NCI-H187 treated with DMSO at 0.1 percent for 48 hours (cell line): ENCODE measurements around the gene KIF21B.

Experiments
- DNase-seq: peaks from one replicate; lab custom pipeline; 2025; lab: John Stamatoyannopoulos, UW

Gene KIF21B

DNA sequence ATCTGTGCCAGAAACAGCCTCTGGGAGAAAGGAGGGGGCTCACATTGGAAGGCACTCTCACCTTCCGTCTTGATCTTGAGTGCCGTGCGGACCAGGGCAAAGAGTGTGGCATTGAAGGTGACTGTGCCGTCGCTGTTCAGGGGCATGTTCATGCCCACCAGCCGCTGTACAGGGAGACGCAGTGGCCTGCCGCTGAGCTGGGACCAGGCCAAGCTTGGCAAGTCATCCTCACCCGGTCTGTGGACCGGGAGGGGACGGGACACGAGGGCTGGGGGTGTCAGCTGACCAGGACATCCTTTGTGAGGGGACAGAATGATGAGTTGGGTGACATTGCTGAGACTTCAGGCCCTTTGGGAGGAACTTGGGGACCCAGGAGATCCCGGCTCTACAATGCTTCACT lies 25.0 kb upstream of the KIF21B start:
- DNase-seq: no peak

GRCh38 chr1:201044119-201044518 lies 20.6 kb upstream of the KIF21B start:
- DNase-seq: no peak

GRCh38 chr1:201042779-201043461 lies 19.4 kb upstream of the KIF21B start:
- no peak for DNase-seq

DNA sequence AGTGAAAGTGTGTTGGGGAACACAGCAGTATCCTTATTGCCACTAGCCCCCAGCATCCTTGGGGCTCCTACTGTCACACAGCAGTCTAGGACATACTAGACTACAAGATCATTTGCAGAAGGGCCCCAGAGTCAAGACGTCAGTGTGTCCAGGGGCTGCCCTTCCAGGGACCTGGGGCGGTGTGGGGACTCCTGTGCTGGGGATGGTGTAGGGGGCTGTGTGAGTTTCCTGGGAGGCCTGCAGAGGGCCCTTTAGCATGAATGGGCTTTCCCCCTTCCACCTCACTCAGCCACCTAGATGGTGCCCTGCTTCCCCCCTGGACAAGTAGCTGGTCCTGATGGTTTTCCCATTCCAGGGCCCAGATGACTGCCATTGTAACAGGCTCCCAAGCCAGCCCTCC lies 17.5 kb upstream of the KIF21B start:
- DNase-seq: no peak

- DNase-seq: no peak
These were observed 16.4 kb upstream of the KIF21B start for GRCh38 chr1:201039876-201040275.

- DNase-seq: no peak
These were observed 15.9 kb upstream of the KIF21B start for GRCh38 chr1:201039418-201039817.

DNA sequence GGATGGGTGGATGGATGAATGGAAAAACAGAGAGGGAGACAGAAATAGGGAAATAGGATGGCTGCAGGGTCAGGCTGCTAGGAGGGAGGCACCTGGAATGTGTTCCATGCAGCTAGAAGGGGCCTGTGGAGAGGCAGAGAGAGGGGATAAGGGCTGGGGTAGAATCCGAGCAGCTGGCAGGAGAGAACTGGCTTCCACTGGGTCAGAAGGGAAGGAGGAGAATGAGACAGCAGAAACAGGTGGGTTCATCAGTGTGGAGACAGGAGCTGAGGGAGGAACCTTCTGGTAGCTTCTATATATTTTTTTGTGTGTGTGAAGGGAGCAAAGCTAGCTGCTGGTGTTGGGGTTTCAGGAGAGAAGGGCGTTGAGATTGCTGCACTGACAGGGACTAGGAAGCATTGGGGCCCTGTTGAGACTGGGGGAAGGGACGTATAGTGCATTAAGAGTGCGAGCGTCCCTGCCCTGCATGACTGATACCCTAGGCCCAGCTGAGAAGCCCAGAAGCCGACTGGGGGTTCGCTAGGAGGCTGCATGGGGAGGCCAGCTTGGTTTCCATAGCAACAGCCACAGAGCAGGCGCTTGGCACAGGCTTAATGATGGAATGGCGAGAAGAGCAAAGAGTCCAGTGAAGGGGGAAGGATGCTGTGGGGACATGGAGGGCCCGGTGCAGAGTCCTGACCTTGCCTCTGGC lies 14.8 kb upstream of the KIF21B start:
- DNase-seq: no peak

DNA sequence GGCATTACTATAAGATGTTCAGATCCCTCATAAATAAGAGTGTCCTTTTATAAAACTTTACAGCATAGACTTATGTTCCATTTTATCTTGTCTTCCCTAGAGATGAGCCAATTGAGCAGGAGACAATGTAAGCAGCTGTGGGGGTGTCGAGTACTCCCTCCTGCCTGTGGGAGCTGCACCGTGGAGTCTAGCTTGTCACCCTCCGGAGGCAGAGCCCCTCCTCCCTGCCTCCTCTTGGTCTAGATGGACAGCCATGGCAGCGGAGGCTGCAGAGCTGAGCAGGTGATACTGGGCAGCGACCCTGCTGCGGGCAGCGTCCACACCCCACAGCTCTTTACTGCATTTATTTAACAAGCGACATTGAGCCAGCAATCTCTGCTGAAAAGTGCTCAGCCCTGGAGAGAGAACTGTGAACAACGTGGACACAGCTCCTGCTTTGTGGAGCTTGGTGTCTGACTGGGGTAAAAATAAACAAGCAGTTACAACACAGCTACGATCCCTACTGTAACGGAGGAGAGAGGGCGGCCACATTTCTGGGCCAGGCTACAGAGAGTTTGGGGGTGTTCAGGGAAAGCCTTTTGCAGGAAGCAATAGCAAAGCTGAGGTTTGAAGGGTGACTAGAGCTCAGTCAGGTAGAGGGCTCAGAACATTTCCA lies 12.8 kb upstream of the KIF21B start:
- DNase-seq: no peak

- DNase-seq: no peak
These were observed 11.2 kb upstream of the KIF21B start for GRCh38 chr1:201034671-201035070.

GRCh38 chr1:201032408-201032807 lies 8.9 kb upstream of the KIF21B start:
- DNase-seq: no peak

DNA sequence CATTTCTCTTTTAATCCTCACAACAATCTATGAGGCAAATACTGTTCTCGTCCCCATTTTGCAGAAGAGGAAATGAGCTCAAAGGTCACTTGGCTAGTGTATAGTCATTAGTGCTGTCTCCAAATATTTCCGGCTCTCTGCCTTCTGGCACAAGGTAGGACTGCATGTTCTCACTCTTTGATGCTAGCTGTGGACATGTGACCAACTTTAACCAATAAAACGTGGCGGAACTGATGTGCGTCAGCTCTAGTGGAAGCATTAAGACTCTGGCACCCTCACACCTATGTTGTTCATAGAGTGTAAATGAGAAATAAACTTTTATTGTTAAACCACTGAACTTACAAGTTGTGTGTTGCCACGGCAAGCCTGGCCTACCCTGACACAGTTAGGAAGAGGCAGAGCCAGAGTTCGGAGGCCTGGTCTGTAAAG lies 5.0 kb upstream of the KIF21B start:
- DNase-seq: no peak

DNA sequence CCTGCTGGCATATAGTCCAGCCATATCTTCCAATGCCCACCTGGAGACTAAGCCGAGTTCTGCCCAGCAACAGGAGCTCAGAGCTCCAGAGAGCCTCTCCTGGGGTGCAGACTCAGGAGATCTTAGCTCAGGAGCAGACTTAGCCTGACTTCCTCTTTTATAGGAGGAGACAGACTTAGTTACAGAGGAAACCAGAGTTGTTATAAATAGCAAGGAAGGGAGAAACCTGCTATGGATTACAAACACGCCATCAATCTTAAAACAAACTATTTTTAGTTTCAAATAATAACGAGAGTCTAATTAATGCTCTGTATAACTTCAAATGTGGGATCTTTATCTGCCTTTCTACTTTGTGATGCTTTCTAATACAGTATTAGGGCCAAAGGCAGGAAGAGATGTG lies 3.3 kb upstream of the KIF21B start:
- DNase-seq: no peak

- DNase-seq: no peak
These were observed 2.7 kb upstream of the KIF21B start for GRCh38 chr1:201026234-201026633.

GRCh38 chr1:201025571-201026002 lies 2.1 kb upstream of the KIF21B start:
- no peak for DNase-seq

DNA sequence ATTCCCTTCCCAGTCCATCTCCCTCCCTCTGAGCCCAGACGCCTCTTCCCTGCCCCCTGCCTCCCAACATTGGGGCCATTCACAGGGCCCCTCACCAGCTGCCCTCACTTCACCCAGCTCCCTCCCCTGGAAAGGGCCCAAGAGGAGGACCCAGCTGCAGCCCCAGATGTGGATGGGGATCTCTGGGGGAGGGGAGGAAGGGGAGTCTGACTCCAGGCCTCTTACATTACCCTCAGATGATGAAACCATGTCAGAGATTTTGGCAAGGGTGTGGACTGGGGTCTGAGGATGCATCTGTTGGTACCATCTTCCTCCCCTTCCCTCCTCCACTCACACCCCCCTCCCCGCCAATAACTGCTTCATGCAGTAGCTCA lies 1.1 kb upstream of the KIF21B start:
- DNase-seq: no peak

- no peak for DNase-seq
These were observed 558 bp upstream of the KIF21B start for GRCh38 chr1:201023920-201024624.

DNA sequence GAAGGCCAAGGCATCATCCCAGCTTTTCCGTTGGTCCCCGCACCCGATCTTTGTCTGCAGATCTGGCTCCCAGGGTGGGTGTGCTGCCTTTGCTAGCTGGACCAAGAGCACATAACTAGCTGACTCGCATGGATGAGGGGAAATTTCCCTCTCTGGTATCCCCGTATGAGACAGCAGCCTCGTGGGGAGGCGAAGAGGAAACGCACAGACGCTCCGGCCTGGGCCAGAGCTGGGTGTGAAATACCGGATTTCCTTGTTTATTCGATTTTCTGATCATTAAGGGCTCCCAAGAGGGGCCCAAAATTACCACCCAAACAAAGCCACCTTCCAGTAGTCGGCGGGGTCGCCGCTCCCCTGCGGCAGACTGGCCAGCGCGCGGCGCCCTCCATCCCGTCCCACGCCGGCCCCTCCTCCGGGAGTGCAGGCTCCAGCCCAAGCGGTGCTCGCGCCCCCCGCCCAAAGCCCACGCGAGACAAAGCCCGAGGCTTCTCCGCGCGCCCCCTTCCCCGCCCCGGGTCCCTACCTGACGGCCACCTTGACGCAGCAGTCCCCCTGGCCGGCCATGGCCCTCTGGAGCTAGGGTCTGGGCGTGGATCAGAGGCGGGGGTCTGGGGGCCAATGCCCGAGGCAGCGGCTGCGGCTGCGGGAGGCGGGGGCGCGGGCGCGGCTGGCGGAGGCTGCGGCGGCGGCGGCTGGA lies 546 bp downstream of the KIF21B start:
- no peak for DNase-seq

DNA sequence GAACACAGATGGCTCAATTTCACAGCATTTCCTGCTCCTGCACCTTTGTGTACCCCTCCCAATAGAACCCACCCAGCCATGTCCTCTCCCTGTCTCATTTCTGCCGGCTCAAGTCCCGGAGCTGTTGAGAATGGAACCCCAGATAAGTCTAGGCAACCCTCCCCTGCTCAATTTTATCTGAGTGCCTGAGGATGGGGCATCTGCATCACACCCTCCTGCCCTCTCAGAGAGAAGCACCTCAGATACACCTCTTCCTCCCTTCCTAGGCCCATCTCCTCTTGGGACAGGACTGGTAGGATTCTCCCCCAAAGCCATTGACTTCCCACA lies 1.1 kb downstream of the KIF21B start:
- no peak for DNase-seq

DNA sequence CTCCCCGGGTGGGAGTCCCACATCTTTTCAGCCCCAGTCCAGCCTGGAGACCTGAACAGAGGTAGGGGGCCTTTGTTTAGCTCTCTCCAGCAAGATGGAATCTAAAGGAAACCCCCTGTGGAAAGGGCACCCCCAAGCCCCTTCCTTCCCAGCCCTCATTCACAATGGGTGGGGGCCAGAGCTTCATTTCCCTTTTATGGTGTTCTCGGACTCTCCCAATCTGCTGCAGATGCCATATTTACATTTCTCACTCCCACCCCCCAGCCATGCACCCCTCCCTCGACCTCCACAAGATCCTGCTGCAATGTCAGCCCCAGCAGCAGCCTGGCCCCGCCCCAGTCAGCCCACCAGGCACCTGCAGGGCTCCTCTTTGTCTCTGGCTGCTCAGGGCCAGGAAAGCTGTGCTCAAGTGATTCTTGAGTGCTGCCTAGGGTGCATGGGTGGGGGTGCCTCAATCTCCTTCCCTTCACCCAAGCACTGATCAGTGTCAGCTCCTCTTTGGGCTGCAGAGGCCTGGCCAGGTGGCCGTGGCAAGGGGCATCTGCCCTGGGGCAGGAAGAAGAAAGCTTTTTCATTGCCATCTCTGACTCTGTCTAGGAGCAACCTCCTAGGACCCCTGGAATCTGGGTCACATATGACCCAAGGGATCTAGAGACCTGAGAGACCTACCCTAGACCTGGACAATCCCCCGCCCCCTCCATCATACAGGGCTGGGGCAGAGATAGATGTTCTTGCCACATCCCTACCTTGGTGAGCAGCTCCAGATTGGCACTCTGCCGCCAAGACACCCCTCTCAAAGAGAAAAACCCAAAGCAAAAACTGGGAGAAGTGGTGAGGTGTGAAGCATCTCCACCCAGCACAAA lies 1.7 kb downstream of the KIF21B start:
- no peak for DNase-seq

- DNase-seq: no peak
These were observed 2.5 kb downstream of the KIF21B start for GRCh38 chr1:201020721-201021629.
